Activated T-helper 1 cell treated with anti-CD3 and anti-CD28 coated beads, Interleukin-2, amount 50 U/mL, for 16 hours (primary cell): ENCODE results near the gene C16orf96.
"Not testable (repeated sequence)": the region's sequence is repeated elsewhere in the genome, so short reads cannot be mapped to it uniquely, and the experiment has no call there.

ENCODE experiments used
- DNase-seq, 2 donors: peaks; one replicate each; pipeline ENCODE4 v3.0.0-alpha.2; 2020; ENCODE audit warnings: low read depth in 1 of 2, low spot score in 1 of 2

Gene C16orf96

GRCh38 chr16:4561596-4561995 lies 5.5 kb downstream of the C16orf96 start:
- DNase-seq: no peak

- DNase-seq: no peak
These were observed 8.6 kb downstream of the C16orf96 start for GRCh38 chr16:4564661-4565267.

GRCh38 chr16:4566144-4566543 lies 10.0 kb downstream of the C16orf96 start:
- DNase-seq: no peak

- no peak for DNase-seq
These were observed 13.9 kb downstream of the C16orf96 start for GRCh38 chr16:4570086-4570485.

- no peak for DNase-seq
These were observed 14.7 kb downstream of the C16orf96 start for GRCh38 chr16:4570688-4571321.

GRCh38 chr16:4572715-4573114 lies 16.6 kb downstream of the C16orf96 start:
- DNase-seq: no peak

- not testable (repeated sequence) for DNase-seq
These were observed 17.8 kb downstream of the C16orf96 start for GRCh38 chr16:4573926-4574325.

- no peak for DNase-seq
These were observed 19.0 kb downstream of the C16orf96 start for GRCh38 chr16:4574919-4575705.

- no peak for DNase-seq
These were observed 19.9 kb downstream of the C16orf96 start for GRCh38 chr16:4576008-4576407.

GRCh38 chr16:4578961-4579530 lies 22.9 kb downstream of the C16orf96 start:
- no peak for DNase-seq

GRCh38 chr16:4580250-4580649 lies 24.1 kb downstream of the C16orf96 start:
- no peak for DNase-seq

- no peak for DNase-seq
These were observed 27.8 kb downstream of the C16orf96 start for GRCh38 chr16:4583906-4584305.

- no peak for DNase-seq
These were observed 30.2 kb downstream of the C16orf96 start for GRCh38 chr16:4586291-4586690.

- no peak for DNase-seq
These were observed 32.2 kb downstream of the C16orf96 start for GRCh38 chr16:4588386-4588785.

- no peak for DNase-seq
These were observed 32.8 kb downstream of the C16orf96 start for GRCh38 chr16:4588961-4589360.

GRCh38 chr16:4591191-4591590 lies 35.1 kb downstream of the C16orf96 start:
- DNase-seq: no peak

- no peak for DNase-seq
These were observed 35.7 kb downstream of the C16orf96 start for GRCh38 chr16:4591706-4592470.

GRCh38 chr16:4593086-4593485 lies 36.9 kb downstream of the C16orf96 start:
- no peak for DNase-seq

GRCh38 chr16:4594433-4595410 lies 38.6 kb downstream of the C16orf96 start:
- no peak for DNase-seq

- no peak for DNase-seq
These were observed 41.0 kb downstream of the C16orf96 start for GRCh38 chr16:4597174-4597573.
